ENCODE data around the gene MX1.

The MX1 gene

GRCh38 chr21:41506005-41506594 lies 80.1 kb downstream of the MX1 start (continued):
- TF ChIP-seq POU6F1 (CRISPR knock-in tag; IDR thresholded peaks at IDR 0.05; ENCODE audit: borderline replicate concordance, low read depth), result no peak

- ATAC-seq, result no peak
- TF ChIP-seq RARB (CRISPR knock-in tag; IDR thresholded peaks at IDR 0.05), result no peak
- TF ChIP-seq TCF4 (CRISPR knock-in tag; IDR thresholded peaks at IDR 0.05; ENCODE audit: borderline replicate concordance), result no peak
- TF ChIP-seq, protein P1, sequence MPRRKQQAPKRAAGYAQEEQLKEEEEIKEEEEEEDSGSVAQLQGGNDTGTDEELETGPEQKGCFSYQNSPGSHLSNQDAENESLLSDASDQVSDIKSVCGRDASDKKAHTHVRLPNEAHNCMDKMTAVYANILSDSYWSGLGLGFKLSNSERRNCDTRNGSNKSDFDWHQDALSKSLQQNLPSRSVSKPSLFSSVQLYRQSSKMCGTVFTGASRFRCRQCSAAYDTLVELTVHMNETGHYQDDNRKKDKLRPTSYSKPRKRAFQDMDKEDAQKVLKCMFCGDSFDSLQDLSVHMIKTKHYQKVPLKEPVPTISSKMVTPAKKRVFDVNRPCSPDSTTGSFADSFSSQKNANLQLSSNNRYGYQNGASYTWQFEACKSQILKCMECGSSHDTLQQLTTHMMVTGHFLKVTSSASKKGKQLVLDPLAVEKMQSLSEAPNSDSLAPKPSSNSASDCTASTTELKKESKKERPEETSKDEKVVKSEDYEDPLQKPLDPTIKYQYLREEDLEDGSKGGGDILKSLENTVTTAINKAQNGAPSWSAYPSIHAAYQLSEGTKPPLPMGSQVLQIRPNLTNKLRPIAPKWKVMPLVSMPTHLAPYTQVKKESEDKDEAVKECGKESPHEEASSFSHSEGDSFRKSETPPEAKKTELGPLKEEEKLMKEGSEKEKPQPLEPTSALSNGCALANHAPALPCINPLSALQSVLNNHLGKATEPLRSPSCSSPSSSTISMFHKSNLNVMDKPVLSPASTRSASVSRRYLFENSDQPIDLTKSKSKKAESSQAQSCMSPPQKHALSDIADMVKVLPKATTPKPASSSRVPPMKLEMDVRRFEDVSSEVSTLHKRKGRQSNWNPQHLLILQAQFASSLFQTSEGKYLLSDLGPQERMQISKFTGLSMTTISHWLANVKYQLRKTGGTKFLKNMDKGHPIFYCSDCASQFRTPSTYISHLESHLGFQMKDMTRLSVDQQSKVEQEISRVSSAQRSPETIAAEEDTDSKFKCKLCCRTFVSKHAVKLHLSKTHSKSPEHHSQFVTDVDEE (CRISPR knock-in tag; IDR thresholded peaks at IDR 0.05), result no peak
- no peak for TF ChIP-seq PPARA (CRISPR knock-in tag; IDR thresholded peaks at IDR 0.05; ENCODE audit: borderline replicate concordance)
- no peak for TF ChIP-seq ESRRG (CRISPR knock-in tag; IDR thresholded peaks at IDR 0.05)
- TF ChIP-seq GLIS3 (CRISPR knock-in tag; IDR thresholded peaks at IDR 0.05), result no peak
- no peak for TF ChIP-seq ZFP30 (CRISPR knock-in tag; IDR thresholded peaks at IDR 0.05)
- no peak for TF ChIP-seq POU6F1 (CRISPR knock-in tag; IDR thresholded peaks at IDR 0.05; ENCODE audit: borderline replicate concordance, low read depth)
- no peak for TF ChIP-seq ISL1 (CRISPR knock-in tag; IDR thresholded peaks at IDR 0.05)
- no peak for TF ChIP-seq ZNF70 (CRISPR knock-in tag; IDR thresholded peaks at IDR 0.05)
- TF ChIP-seq PATZ1 (CRISPR knock-in tag; IDR thresholded peaks at IDR 0.05; ENCODE audit: borderline replicate concordance), result no peak
- TF ChIP-seq ZC3H10 (CRISPR knock-in tag; IDR thresholded peaks at IDR 0.05), result no peak
- no peak for TF ChIP-seq CSDC2 (CRISPR knock-in tag; IDR thresholded peaks at IDR 0.05)
- no peak for TF ChIP-seq BACH2 (CRISPR knock-in tag; IDR thresholded peaks at IDR 0.05; ENCODE audit: borderline replicate concordance)
- TF ChIP-seq ARNTL (CRISPR knock-in tag; IDR thresholded peaks at IDR 0.05; ENCODE audit: borderline replicate concordance, low read depth), result no peak
- TF ChIP-seq OSR1 (CRISPR knock-in tag; IDR thresholded peaks at IDR 0.05), result no peak
- no peak for TF ChIP-seq CSRNP3 (CRISPR knock-in tag; IDR thresholded peaks at IDR 0.05)
Observed at GRCh38 chr21:41506611-41507520, 80.8 kb downstream of the MX1 start.

All from SK-N-SH treated with all-trans-retinoic acid at 6 μM for 48 hours (cell line).